Endometrium (tissue), 2 donors: ENCODE measurements around the gene ATP6V0E1.

Source experiments
- FAIRE-seq: peaks from 2 replicates; lab custom pipeline; 2012; peaks lifted over from hg19 to GRCh38; lab: Jason Lieb, UNC
- donor health status: control.
- donor health status: control.

The ATP6V0E1 gene

GRCh38 chr5:173078878-173079277 is 95.3 kb downstream of the ATP6V0E1 start:
- FAIRE-seq: no peak
